ENCODE results near the gene HSP90AB1. TPM values are rescaled to one million over a fixed set of nuclear protein-coding genes. Genes with fewer than 3 reads are reported as not detected.

The HSP90AB1 gene
- total RNA-seq, 1 donor from 2014 or later = 2,065 TPM

DNA sequence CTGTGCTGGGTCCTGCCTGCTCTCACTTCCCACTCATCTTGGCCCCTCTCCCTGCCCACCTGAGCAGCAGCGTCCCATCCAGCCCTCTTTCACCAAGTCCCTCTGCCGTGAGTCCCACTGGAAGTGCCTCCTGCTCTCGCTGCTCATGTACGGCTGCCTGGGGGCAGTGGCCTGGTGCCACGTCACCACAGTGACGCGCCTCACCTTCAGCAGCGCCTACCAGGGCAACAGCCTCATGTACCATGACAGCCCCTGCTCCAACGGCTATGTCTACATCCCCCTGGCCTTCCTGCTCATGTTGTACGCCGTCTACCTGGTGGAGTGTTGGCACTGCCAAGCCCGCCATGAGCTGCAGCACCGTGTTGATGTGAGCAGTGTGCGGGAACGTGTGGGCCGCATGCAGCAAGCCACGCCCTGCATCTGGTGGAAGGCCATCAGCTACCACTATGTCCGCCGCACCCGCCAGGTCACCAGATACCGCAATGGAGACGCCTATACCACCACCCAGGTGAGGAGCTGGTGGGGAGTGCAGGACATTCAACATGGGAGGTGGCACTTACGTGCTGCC, 26.2 kb downstream of the HSP90AB1 start:
- Mint-ChIP-seq H3K4me3 (peak overlapping the region; percentile 3), H3K36me3 (ENCODE audit: low read depth) (no peaks in the 10 kb centered on the region), H3K27ac (no peak overlapping the region), H3K27me3 (ENCODE audit: insufficient read depth) (peaks cover 65% of the 10 kb centered on the region), H3K4me1 (ENCODE audit: low read depth) (peaks cover 10% of the 10 kb centered on the region), H3K9me3 (no peaks in the 10 kb centered on the region)
- no peak for DNase-seq (ENCODE audit: low spot score)
- intact Hi-C loops (cut with micrococcal nuclease) = no loop called here

DNA sequence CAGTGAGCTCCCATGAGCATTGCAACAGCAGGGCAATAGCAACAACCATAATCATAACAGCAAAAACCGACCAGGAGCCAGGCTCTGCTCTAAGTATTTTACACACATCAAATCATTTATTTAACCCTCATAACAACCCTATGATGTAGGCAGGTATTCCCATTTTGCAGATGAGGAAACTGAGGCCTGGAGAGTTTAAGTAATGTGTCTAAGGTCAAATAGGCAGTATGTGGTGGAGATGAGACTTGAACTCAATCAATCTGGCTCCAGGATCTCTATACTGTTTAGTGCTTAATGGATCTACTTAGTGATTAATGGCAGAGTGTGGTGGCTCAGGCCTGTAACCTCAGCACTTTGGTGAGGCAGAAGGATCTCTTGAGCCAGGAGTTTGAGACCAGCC, 26.7 kb downstream of the HSP90AB1 start:
- Mint-ChIP-seq H3K27ac (no peak overlapping the region), H3K4me1 (ENCODE audit: low read depth) (peaks cover 10% of the 10 kb centered on the region), H3K36me3 (ENCODE audit: low read depth) (no peaks in the 10 kb centered on the region), H3K9me3 (no peaks in the 10 kb centered on the region), H3K27me3 (ENCODE audit: insufficient read depth) (peaks cover 64% of the 10 kb centered on the region), H3K4me3 (no peak overlapping the region)
- intact Hi-C loops (cut with micrococcal nuclease) = no loop called here
- DNase-seq (ENCODE audit: low spot score) = no peak

DNA sequence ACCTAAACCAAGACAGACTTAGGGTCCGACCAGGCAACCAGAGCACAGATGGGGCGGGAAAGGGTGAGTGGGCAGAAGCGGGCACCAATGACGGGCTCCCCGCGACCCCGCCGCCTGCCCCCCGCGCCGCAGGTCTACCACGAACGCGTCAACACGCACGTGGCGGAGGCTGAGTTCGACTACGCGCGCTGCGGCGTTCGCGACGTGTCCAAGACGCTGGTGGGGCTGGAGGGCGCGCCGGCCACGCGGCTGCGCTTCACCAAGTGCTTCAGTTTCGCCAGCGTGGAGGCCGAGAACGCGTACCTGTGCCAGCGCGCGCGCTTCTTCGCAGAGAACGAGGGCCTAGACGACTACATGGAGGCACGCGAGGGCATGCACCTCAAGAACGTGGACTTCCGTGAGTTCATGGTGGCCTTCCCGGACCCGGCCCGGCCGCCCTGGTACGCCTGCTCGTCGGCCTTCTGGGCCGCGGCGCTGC, 28.4 kb downstream of the HSP90AB1 start:
- intact Hi-C loops (cut with micrococcal nuclease) = no loop called here
- no peaks in the 10 kb centered on the region for H3K9me3 Mint-ChIP-seq

DNA sequence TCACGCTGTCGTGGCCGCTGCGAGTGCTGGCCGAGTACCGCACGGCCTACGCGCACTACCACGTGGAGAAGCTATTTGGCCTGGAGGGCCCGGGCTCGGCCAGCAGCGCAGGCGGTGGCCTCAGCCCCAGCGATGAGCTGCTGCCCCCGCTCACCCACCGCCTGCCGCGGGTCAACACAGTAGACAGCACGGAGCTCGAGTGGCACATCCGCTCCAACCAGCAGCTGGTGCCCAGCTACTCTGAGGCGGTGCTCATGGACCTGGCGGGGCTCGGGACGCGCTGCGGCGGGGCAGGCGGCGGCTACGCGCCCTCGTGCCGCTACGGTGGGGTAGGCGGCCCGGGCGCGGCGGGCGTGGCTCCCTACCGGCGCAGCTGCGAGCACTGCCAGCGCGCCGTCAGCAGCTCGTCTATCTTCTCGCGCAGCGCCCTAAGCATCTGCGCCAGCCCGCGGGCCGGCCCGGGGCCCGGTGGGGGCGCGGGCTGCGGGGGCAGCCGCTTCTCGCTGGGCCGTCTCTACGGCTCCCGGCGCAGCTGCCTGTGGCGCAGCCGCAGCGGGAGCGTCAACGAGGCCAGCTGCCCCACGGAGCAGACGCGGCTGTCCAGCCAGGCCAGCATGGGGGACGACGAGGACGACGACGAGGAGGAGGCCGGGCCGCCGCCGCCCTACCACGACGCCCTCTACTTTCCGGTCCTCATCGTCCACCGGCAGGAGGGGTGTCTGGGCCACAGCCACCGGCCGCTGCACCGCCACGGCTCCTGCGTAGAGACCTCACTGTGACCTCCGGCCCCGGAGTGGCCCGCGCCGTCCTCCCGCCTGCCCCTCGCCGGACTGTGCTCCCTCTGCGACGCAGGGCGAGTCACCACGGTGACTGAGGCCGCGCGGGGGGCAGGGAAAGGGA, 29.1 kb downstream of the HSP90AB1 start:
- DNase-seq (ENCODE audit: low spot score) = no peak
- no peak overlapping the region for H3K4me3 Mint-ChIP-seq
- intact Hi-C loops (cut with micrococcal nuclease) = no loop called here
- H3K36me3 Mint-ChIP-seq (ENCODE audit: low read depth) = no peaks in the 10 kb centered on the region
- peaks cover 55% of the 10 kb centered on the region for H3K27me3 Mint-ChIP-seq (ENCODE audit: insufficient read depth)
- H3K4me1 Mint-ChIP-seq (ENCODE audit: low read depth) = no peaks in the 10 kb centered on the region
- H3K27ac Mint-ChIP-seq = no peak overlapping the region
- no peaks in the 10 kb centered on the region for H3K9me3 Mint-ChIP-seq

More for the DNA sequence above, 28.4 kb downstream of the HSP90AB1 start:
- Mint-ChIP-seq H3K4me1 (ENCODE audit: low read depth) (no peaks in the 10 kb centered on the region), H3K27me3 (ENCODE audit: insufficient read depth) (peaks cover 56% of the 10 kb centered on the region), H3K4me3 (no peak overlapping the region), H3K36me3 (ENCODE audit: low read depth) (no peaks in the 10 kb centered on the region), H3K27ac (no peak overlapping the region)
- DNase-seq (ENCODE audit: low spot score) = no peak

DNA sequence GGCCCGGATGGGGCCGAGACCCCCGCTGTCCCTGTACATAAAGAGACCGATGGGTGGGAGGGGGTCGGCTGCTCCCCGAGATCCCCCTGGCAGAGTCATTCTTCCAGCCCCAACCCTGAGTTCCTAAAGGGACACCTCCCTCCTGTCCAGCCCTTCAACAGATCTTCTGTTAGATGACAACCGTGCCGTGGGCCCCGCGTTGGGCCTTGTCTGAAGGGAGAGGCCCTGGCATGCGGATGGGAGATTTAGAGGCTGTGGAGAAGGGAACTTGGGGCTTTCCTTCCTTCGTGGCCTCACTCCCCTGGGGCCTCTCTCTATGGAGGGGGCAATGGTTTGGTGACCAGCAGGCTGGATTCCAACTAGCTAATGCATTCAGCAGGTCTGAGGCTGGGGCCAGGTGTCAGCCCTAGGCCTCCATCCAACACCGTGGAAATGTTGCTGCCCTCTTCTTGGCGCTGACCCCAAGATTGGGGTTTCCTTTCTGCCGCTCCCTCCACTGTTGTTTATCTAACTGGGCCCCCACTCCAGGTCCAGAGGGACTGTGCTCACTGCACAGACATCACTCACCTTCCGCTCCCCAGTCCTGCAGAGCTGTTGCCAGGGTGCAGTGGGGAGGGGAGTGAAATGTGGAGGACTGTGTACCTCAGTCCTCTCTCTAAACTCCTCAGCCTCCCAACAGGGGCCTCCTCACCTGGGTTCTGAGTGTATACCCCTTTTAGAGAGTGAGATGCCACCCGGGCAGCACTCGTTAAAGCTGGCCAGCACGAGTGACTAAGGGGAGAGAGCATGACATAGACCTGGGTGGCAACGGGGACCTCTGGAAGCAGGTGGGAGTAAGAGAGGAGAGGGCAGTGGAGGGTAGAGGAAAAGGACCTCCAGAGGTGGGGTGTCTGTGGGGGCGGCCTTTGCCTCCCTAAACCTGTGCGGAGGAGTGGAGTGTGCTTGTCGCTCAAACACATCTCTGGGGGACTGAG, 30.1 kb downstream of the HSP90AB1 start:
- intact Hi-C loops (cut with micrococcal nuclease) = no loop called here
- Mint-ChIP-seq H3K4me1 (ENCODE audit: low read depth) (no peaks in the 10 kb centered on the region), H3K27ac (no peak overlapping the region), H3K4me3 (no peak overlapping the region), H3K9me3 (no peaks in the 10 kb centered on the region), H3K36me3 (ENCODE audit: low read depth) (no peaks in the 10 kb centered on the region), H3K27me3 (ENCODE audit: insufficient read depth) (peaks cover 47% of the 10 kb centered on the region)
- DNase-seq (ENCODE audit: low spot score) = no peak

DNA sequence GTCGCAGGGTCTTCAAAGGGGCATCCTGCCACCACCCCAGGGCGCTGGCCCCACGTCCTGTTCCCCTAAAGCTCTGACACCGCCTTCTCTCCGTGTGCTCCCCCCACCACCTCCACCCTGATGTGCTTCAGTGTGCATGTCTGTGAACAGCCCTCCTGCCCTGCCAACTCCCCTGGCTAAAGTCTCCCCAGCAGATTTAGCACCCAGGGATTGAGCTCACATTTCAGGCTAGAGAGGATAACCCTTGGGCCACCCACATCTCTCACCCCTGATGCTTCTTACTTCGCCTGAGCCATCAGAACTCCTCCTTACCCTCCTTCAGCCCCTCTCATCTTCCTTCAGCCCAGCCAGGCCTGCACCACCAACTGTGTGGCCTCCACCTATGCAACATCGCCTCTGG, 30.9 kb downstream of the HSP90AB1 start:
- H3K27ac Mint-ChIP-seq = no peak overlapping the region
- H3K27me3 Mint-ChIP-seq (ENCODE audit: insufficient read depth) = peaks cover 39% of the 10 kb centered on the region
- no peaks in the 10 kb centered on the region for H3K36me3 Mint-ChIP-seq (ENCODE audit: low read depth)
- H3K9me3 Mint-ChIP-seq = no peaks in the 10 kb centered on the region
- no peak for DNase-seq (ENCODE audit: low spot score)
- intact Hi-C loops (cut with micrococcal nuclease) = no loop called here
- H3K4me3 Mint-ChIP-seq = no peak overlapping the region
- no peaks in the 10 kb centered on the region for H3K4me1 Mint-ChIP-seq (ENCODE audit: low read depth)

DNA sequence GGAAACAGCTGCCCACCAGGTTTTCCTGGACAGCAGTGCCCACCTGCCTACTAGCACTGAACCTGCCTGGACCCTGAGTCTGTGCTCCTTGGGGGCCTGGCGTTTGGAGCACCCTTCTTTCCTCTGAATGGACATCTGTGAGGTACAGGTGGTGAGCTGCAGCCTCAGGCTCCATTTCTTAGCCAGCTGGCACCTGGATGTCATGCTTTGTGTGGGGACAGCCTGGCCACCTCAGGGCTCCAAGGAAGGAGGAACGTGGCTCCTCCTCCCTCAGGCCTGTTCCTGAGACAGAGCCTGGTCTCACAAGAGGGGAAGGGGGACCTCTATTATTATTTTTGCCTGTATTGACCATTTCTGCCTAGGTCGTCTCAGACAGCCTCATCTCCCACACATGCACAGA, 31.4 kb downstream of the HSP90AB1 start:
- H3K4me1 Mint-ChIP-seq (ENCODE audit: low read depth) = no peaks in the 10 kb centered on the region
- H3K36me3 Mint-ChIP-seq (ENCODE audit: low read depth) = no peaks in the 10 kb centered on the region
- peaks cover 33% of the 10 kb centered on the region for H3K27me3 Mint-ChIP-seq (ENCODE audit: insufficient read depth)
- H3K9me3 Mint-ChIP-seq = no peaks in the 10 kb centered on the region
- no peak overlapping the region for H3K27ac Mint-ChIP-seq
- no peak for DNase-seq (ENCODE audit: low spot score)
- intact Hi-C loops (cut with micrococcal nuclease) = no loop called here
- no peak overlapping the region for H3K4me3 Mint-ChIP-seq

DNA sequence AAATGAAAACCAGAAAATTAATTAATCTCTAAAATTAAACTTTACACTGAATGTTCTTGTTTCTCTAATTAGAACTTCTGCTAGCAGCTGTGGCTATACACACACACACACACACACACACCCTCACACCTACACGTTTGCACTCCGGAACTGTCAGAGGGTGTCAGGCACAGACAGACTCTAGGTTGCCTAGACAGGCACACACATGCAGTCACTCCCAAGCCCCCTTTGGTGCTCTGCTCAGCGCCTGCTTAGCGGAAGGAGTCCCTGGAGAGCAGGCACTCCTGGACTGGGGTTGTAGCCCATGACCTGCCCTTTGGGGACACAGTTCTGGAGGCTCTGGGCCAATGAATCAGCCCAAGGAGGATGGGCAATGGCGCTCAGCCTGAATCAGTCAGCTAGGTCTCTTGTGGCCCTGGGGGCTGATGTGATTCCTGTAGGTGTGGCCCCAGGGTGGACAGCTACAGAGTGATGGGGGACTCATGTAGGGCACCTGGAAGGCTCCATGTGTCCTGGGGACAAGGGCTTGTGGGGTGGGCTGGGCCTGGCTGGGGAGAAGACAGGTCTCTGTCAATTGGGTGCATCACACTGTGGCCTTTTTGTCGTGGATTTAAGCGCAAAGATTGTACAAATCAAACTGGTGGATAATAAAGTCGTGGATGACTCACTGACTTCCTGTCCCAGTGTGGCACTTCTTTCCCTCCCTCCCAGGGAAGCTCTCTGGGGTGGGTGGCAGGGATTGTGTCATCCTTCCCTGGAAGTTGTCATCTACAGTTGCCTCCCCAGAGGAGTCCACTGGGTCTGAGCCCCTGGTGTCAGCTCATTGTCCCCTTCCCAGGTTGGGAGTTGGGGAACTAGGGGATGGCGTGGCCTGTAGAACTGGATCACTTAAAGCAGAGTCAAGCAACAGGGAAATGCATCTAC, 32.1 kb downstream of the HSP90AB1 start:
- no peak overlapping the region for H3K27ac Mint-ChIP-seq
- H3K4me1 Mint-ChIP-seq (ENCODE audit: low read depth) = no peaks in the 10 kb centered on the region
- no peaks in the 10 kb centered on the region for H3K36me3 Mint-ChIP-seq (ENCODE audit: low read depth)
- H3K9me3 Mint-ChIP-seq = no peaks in the 10 kb centered on the region
- DNase-seq (ENCODE audit: low spot score) = no peak
- no peak overlapping the region for H3K4me3 Mint-ChIP-seq
- H3K27me3 Mint-ChIP-seq (ENCODE audit: insufficient read depth) = peaks cover 31% of the 10 kb centered on the region
- intact Hi-C loops (cut with micrococcal nuclease) = no loop called here

DNA sequence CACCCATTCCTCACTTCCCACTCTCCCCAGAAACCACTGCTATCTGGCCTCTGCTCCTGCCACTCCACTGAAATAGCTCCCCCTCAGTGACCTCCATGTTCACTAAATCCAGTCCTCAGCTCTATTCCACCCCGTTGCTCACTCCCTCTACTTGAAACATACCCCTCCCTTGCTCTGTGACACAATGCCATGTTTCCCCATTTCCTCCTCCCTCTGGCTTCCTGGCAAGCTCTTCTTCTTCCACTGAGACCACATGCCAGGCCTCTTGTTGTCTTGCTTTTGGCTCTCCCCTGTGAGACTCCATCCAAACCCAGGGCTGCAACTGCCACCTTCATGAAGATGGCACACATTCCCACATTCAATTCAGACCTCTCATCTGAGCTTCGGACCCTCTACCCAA, 37.2 kb downstream of the HSP90AB1 start:
- peaks cover 20% of the 10 kb centered on the region for H3K27me3 Mint-ChIP-seq (ENCODE audit: insufficient read depth)

DNA sequence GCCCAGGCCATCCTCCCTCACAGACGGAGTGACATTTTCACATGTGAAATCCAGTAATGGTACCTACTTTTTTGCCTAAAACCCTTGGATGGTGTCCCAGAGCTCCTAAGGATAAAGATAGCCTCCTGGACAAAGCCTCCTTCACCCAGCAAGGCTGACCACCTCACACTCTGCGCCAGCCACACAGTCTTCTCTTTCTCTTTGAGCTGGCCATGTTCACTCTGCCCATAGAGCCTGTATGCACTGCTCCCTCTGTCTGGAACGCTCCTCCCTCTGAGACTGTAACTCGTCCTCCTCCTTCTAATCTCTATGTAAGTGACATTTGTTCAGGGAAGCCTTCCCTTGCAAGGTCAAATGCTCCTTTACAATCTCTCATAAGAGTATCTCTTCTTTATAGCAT, 38.0 kb downstream of the HSP90AB1 start:
- Mint-ChIP-seq H3K4me3 (no peak overlapping the region), H3K4me1 (ENCODE audit: low read depth) (no peaks in the 10 kb centered on the region), H3K27ac (no peak overlapping the region), H3K36me3 (ENCODE audit: low read depth) (no peaks in the 10 kb centered on the region), H3K27me3 (ENCODE audit: insufficient read depth) (peaks cover 19% of the 10 kb centered on the region), H3K9me3 (no peaks in the 10 kb centered on the region)
- no peak for DNase-seq (ENCODE audit: low spot score)
- intact Hi-C loops (cut with micrococcal nuclease) = no loop called here

More for the DNA sequence above, 37.2 kb downstream of the HSP90AB1 start:
- Mint-ChIP-seq H3K4me1 (ENCODE audit: low read depth) (no peaks in the 10 kb centered on the region), H3K9me3 (no peaks in the 10 kb centered on the region), H3K27ac (no peak overlapping the region), H3K4me3 (no peak overlapping the region), H3K36me3 (ENCODE audit: low read depth) (no peaks in the 10 kb centered on the region)
- intact Hi-C loops (cut with micrococcal nuclease) = no loop called here
- DNase-seq (ENCODE audit: low spot score) = no peak

DNA sequence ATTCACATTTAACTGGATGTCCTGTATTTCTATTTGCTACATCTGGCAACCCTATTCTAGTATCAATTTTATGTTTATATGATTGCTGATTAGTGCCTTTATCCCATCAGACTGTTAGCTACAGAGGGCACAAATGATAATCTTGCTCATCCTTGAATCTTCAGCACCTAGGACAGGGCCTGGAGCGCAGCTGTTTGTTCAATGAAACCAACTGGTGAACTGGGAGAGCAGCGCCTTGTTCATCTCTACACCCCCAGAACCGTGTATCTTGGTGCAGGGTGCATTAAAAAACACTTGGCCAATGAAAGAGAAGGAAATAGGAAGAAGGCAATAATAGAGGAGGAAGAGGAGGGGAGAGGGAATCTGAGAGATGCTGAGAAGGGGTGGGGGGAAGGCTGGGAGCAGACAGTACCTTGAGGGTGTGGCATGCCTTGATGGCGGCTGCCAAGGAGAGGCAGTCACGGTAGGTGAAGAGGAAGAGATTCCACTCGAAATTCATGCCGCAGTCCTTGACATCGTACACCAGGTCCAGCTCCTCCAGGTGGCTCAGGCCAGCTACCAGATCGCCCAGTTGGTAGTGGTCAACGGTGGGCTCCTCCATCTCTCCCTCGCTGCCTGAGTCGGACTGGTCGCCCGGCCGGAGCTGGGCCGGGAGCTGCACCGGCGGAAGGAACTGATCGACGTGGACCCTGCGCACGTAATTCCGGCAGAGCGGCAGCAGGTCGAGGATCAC, 38.8 kb downstream of the HSP90AB1 start:
- H3K4me3 Mint-ChIP-seq = no peak overlapping the region
- H3K27ac Mint-ChIP-seq = no peak overlapping the region
- H3K27me3 Mint-ChIP-seq (ENCODE audit: insufficient read depth) = peaks cover 23% of the 10 kb centered on the region
- H3K4me1 Mint-ChIP-seq (ENCODE audit: low read depth) = no peaks in the 10 kb centered on the region
- H3K36me3 Mint-ChIP-seq (ENCODE audit: low read depth) = no peaks in the 10 kb centered on the region
- no peak for DNase-seq (ENCODE audit: low spot score)
- no peaks in the 10 kb centered on the region for H3K9me3 Mint-ChIP-seq
- intact Hi-C loops (cut with micrococcal nuclease) = no loop called here

DNA sequence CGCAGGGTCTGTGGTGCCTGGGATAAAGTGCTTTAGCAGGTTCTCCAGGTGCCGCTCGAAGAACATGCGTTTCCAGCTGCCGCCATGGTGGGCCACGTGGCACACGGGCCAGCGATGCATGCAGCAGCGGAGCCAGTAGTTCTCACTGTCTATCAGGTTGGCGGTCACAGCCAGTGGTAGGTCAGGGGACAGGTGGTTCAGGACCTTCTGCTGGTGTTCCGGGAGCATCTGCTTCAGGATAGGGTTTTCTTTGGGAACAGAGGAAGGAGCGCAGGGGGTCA, 39.3 kb downstream of the HSP90AB1 start:
- H3K4me3 Mint-ChIP-seq = no peak overlapping the region
- H3K4me1 Mint-ChIP-seq (ENCODE audit: low read depth) = no peaks in the 10 kb centered on the region
- no peaks in the 10 kb centered on the region for H3K36me3 Mint-ChIP-seq (ENCODE audit: low read depth)
- peaks cover 23% of the 10 kb centered on the region for H3K27me3 Mint-ChIP-seq (ENCODE audit: insufficient read depth)
- H3K9me3 Mint-ChIP-seq = no peaks in the 10 kb centered on the region
- DNase-seq (ENCODE audit: low spot score) = no peak
- intact Hi-C loops (cut with micrococcal nuclease) = no loop called here
- no peak overlapping the region for H3K27ac Mint-ChIP-seq
